Neutrophil (primary cell): ENCODE data around the gene WDR62.
A peak's percentile ranks its signal among the peaks of the same experiment; 100 is the strongest.

ENCODE experiments used
- H3K27ac ChIP-seq: fragments of 200-600 bp; sonication (generic); 2 replicates; pipeline ENCODE4 v1.5.1; 2016; ENCODE audit warnings: mild to moderate bottlenecking, moderate library complexity
- H3K27me3 ChIP-seq: fragments of 200-600 bp; sonication (generic); 2 replicates; pipeline ENCODE4 v1.6.0; 2016; ENCODE audit warnings: mild to moderate bottlenecking
- H3K36me3 ChIP-seq: fragments of 200-600 bp; sonication (generic); 2 replicates; pipeline ENCODE4 v1.5.1; 2017
- H3K4me1 ChIP-seq, 2 experiments: fragments of 200-600 bp in 1 of 2; sonication (generic) in 1 of 2; 1 replicate in 1 of 2; 2 replicates in 1 of 2; pipeline versions ENCODE4 v1.5.1 to v1.6.1; 2013 to 2016; ENCODE audit warnings: low read depth in 1 of 2, low read length in 1 of 2, mild to moderate bottlenecking in 1 of 2, moderate library complexity in 1 of 2; ENCODE audit not compliant: control insufficient read depth in 1 of 2, insufficient read depth in 1 of 2
- H3K4me3 ChIP-seq, 2 experiments: fragments of 200-600 bp in 1 of 2; sonication (generic) in 1 of 2; 1 replicate in 1 of 2; 2 replicates in 1 of 2; pipeline ENCODE4 v1.5.1; 2013 to 2016; ENCODE audit warnings: low read depth in 1 of 2, low read length in 1 of 2, mild to moderate bottlenecking in 1 of 2, moderate library complexity in 1 of 2
- H3K9me3 ChIP-seq: fragments of 200-600 bp; sonication (generic); 2 replicates; pipeline ENCODE4 v1.5.1; 2016
- CTCF ChIP-seq: fragments of 200-600 bp; sonication (generic); IDR thresholded peaks from 2 replicates; pipeline ENCODE4 v1.5.1; 2016; ENCODE audit warnings: antibody characterized with exemption

WDR62 gene

GRCh38 chr19:36111200-36111539, 56.5 kb downstream of the WDR62 start:
- no peaks in the 10 kb centered on the region for H3K27me3 ChIP-seq
- peaks cover 14% of the 10 kb centered on the region for H3K36me3 ChIP-seq
- H3K4me3 ChIP-seq, result no peak overlapping the region
- peaks cover 24 to 27% of the 10 kb centered on the region in 2 experiments for H3K4me1 ChIP-seq
- no peaks in the 10 kb centered on the region for H3K9me3 ChIP-seq
- H3K27ac ChIP-seq, result no peak overlapping the region
- TF ChIP-seq CTCF, result no peak

- peaks cover 21% of the 10 kb centered on the region for H3K36me3 ChIP-seq
- H3K9me3 ChIP-seq, result no peaks in the 10 kb centered on the region
- TF ChIP-seq CTCF, result no peak
- peaks cover 27 to 32% of the 10 kb centered on the region in 2 experiments for H3K4me1 ChIP-seq
- H3K27ac ChIP-seq, result no peak overlapping the region
- H3K4me3 ChIP-seq, result no peak overlapping the region
- no peaks in the 10 kb centered on the region for H3K27me3 ChIP-seq
Measured at GRCh38 chr19:36112678-36113077, 58.0 kb downstream of the WDR62 start.

- Histone ChIP-seq H3K4me3 (no peak overlapping the region), H3K27ac (no peak overlapping the region), H3K4me1 (peaks cover 27 to 32% of the 10 kb centered on the region in 2 experiments), H3K9me3 (no peaks in the 10 kb centered on the region), H3K27me3 (no peaks in the 10 kb centered on the region), H3K36me3 (peaks cover 28% of the 10 kb centered on the region)
- no peak for TF ChIP-seq CTCF
Measured at GRCh38 chr19:36113425-36113824, 58.7 kb downstream of the WDR62 start.

- TF ChIP-seq CTCF, result no peak
- peak overlapping the region; percentile 81 for H3K27ac ChIP-seq
- H3K4me3 ChIP-seq, result peak overlapping the region; percentile 89 to 93
- H3K36me3 ChIP-seq, result peaks cover 35% of the 10 kb centered on the region
- no peaks in the 10 kb centered on the region for H3K9me3 ChIP-seq
- peaks cover 27 to 32% of the 10 kb centered on the region in 2 experiments for H3K4me1 ChIP-seq
- H3K27me3 ChIP-seq, result no peaks in the 10 kb centered on the region
Measured at GRCh38 chr19:36113894-36114720, 59.4 kb downstream of the WDR62 start.

GRCh38 chr19:36114721-36115452, 60.2 kb downstream of the WDR62 start, which contains the start of gene POLR2I:
Gene POLR2I, minus strand, starts transcription at chr19:36114875. Its CDS starts 19 bp downstream, at chr19:36114856.
- Histone ChIP-seq H3K27me3 (no peaks in the 10 kb centered on the region), H3K4me1 (peaks cover 27 to 32% of the 10 kb centered on the region in 2 experiments), H3K4me3 (peak within 1 kb of the TSS; percentile 89 to 93), H3K36me3 (peaks cover 43% of the 10 kb centered on the region), H3K9me3 (no peaks in the 10 kb centered on the region), H3K27ac (peak within 1 kb of the TSS; percentile 81)
- TF ChIP-seq CTCF, result no peak
